Choroid plexus epithelial cell (primary cell): Measurements from ENCODE around the gene SLC2A5.
"Not testable (repeated sequence)": the region's sequence is repeated elsewhere in the genome, so short reads cannot be mapped to it uniquely, and the experiment has no call there.

Experiments used
- DNase-seq: peaks from one replicate; pipeline ENCODE4 v3.0.0-alpha.2; 2010; ENCODE audit warnings: low read depth
- H3K4me3 ChIP-seq: 2 replicates; pipeline ENCODE4 v1.5.1; 2011; ENCODE audit warnings: low read depth, mild to moderate bottlenecking, control low read depth, low read length, moderate library complexity
- TF ChIP-seq, protein P1 (sequence below): conservative IDR thresholded peaks from 2 replicates; pipeline ENCODE4 v1.5.1; 2011; ENCODE audit warnings: low read depth, mild to moderate bottlenecking, control low read depth, inconsistent platforms, low read length, moderate library complexity

Gene SLC2A5

DNA sequence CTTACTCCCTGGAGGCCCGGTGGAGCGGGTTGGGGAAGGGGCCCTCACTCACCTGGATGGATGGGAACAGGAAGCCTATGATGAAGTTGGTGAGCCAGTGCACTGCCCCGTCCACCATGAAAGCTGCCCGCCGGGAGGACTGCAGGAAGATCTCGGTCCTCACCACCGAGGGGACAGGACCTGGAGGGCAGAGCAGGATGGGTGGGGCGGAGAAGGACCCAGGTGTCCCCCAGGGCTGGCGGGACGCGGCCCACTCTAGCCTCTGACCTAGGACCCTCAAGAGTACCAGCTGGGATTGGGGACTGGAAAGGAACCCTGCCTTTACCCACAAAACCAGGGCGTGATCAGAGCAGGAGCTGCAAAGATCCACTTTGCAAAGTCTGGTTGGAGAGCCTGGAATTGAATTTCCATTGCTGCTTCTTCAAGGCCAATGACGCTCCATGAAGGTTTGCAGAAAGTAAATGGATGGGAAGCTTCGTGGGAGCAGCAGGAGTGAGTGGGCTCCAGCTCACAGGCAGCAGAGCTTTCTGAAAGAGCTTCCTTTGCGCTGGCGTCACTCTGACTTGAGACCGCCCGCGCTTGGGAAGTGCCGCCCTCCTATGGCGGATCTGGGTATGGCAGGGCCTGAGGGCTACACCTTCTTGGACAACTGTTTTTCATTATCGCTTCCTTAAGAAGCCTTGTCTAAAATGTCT is 64.6 kb downstream of the SLC2A5 start:
- H3K4me3 ChIP-seq = no peak overlapping the region
- DNase-seq = peak; percentile 91
- TF ChIP-seq, protein P1, sequence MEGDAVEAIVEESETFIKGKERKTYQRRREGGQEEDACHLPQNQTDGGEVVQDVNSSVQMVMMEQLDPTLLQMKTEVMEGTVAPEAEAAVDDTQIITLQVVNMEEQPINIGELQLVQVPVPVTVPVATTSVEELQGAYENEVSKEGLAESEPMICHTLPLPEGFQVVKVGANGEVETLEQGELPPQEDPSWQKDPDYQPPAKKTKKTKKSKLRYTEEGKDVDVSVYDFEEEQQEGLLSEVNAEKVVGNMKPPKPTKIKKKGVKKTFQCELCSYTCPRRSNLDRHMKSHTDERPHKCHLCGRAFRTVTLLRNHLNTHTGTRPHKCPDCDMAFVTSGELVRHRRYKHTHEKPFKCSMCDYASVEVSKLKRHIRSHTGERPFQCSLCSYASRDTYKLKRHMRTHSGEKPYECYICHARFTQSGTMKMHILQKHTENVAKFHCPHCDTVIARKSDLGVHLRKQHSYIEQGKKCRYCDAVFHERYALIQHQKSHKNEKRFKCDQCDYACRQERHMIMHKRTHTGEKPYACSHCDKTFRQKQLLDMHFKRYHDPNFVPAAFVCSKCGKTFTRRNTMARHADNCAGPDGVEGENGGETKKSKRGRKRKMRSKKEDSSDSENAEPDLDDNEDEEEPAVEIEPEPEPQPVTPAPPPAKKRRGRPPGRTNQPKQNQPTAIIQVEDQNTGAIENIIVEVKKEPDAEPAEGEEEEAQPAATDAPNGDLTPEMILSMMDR = peak; percentile 98

DNA sequence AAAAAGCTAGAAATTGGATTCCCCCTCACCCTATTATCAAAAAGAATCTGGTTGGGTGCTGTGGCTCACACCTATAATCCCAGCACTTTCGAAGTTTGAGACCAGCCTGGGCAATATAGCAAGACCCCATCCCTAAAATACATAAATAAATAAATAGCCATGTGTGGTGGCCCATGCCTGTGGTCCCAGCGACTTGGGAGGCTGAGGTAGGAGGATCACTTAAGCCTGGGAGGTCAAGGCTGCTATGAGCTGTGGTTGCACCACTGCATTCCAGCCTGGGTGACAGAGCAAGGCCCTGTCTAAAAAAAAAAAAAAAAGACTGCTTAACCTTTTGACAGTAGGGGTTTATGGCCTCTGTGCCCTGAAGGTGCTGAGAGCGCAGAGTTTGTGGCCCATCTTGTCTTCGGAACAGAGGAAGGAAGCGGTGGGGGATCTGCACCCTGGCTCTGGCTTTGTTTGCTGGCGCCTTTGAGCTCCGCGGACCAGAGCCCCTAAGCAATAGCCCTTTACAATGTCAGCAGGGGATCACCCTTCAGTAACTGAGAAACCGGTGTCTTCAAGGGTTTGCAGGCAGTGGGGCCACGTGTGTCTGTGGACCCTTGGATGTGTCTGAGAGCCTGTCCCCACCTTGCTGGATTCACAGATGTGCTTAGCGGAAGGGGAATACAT is 65.3 kb downstream of the SLC2A5 start:
- TF ChIP-seq, protein P1 = no peak
- no peak for DNase-seq
- H3K4me3 ChIP-seq = no peak overlapping the region

DNA sequence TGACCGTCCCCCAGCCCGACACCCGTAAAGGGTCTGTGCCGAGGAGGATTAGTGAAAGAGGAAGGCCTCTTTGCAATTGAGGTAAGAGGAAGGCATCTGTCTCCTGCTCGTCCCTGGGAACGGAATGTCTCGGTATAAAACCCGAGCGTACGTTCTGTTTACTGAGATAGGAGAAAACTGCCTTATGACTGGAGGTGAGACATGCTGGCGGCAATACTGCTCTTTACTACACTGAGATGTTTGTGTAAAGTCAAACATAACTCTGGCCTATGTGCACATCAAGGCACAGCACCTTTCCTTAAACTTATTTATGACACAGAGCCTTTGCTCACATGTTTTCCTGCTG is 67.2 kb downstream of the SLC2A5 start:
- H3K4me3 ChIP-seq, DNase-seq: not testable (repeated sequence)

DNA sequence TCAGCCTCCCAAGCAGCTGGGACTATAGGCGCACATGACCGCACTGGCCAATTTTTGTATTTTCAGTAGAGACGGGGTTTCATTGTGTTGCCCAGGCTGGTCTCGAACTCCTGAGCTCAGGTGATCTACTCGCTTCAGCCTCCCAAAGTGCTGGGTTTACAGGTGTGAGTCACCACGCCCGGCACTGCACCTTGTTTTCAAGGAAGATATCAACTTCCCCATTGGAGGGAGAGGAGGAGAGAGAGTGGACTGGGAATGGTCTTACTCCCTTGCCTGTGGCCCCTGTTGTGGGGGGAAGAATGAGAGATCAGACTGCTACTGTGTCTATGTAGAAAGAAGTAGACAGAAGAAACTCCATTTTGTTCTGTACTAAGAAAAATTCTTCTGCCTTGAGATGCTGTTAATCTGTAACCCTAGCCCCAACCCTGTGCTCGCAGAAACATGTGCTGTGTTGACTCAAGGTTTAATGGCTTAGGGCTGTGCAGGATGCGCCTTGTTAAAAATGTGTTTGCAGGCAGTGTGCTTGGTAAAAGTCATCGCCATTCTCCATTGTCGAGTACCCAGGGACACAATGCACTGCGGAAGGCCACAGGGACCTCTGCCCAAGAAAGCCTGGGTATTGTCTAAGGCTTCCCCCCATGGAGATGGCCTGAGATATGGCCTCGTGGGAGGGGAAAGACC is 67.8 kb downstream of the SLC2A5 start:
- not testable (repeated sequence) for DNase-seq

DNA sequence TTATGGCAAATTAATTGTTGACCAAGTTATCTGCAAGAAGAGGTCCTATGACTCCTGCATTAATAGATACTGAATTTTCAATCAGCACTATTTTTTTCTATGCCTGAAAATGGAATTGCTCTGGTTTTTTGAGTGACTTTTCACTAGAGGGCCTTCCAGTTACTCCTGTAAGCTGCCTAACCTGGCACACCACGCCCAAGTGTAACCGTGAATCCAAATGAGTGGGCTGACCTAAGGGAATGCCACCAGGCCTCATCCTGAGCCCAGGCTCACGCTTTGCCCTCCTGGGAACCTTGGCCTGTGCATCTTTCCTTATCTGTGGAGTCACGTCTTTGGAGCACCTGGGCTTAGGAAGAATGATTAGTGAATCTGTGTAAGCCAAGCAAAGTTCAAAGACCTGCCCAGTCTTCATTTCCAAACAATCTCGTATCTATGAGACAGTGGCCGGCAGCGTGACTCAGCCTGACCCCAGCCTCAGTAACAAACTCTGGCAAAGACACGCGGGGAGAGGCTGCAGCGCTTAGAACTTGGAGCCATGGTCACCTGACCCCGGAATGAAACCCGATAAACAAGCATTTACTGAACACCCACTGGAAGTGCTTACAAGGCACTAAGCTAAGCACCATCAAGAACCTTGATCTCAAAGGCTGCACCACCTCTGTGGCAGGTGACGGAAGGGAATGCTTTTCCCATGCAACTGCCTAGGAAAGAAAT is 75.3 kb downstream of the SLC2A5 start:
- not testable (repeated sequence) for H3K4me3 ChIP-seq, DNase-seq

More for the DNA sequence above, 67.8 kb downstream of the SLC2A5 start:
- H3K4me3 ChIP-seq = not testable (repeated sequence)

DNA sequence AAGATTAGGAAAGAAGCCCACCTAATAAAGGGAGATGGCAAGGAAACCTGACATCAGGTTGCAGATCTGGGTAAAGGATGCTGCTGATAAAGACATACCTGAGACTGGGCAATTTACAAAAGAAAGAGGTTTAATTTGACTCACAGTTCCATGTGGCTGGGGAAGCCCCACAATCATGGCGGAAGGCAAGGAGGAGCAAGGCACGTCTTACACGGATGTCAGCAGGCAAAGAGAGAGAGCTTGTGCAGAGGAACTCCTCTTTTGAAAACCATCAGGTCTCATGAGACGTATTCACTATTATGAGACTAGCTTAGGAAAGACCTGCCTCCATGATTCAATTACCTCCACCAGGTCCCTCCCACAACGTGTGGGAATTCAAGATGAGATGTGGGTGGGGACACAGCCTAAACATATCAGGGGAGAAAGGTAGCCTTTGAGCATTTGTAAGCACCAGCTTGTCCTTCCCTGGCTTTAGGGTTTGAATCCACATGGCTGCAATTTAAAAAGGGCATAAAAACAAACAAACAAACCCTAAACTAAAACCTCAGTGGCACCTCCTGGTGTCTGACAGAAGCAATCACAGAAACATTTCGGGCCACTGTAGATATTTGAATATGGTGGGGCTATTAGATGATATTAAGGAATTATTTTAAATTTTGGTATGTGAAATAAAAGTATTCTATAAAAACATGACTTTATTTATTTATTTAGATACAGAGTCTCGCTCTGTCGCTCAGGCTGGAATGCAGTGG is 76.3 kb downstream of the SLC2A5 start:
- TF ChIP-seq, protein P1 = peak; percentile 42
- H3K4me3 ChIP-seq = no peak overlapping the region
- peak; percentile 21 for DNase-seq

DNA sequence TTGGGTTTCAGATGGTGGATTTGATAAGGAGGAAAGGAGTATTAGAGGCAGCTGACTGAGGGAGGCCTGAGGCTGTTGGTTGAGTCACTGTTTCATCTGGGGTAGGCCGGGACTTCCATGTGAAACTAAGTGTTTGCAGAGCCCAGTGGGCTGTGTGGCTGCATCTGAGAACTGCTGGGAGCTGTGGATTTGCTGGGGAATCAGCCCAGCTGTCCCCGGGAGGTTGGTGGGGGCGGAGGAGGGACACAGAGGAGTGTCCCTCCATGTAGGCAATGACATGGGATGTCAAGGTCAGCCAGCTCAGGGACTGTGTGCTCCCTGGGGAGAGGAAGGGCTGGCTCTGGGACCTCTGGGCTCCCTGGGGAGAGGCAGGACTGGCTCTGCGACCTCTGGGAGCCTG is 79.6 kb downstream of the SLC2A5 start:
- no peak overlapping the region for H3K4me3 ChIP-seq
- TF ChIP-seq, protein P1 = no peak
- peak; percentile 22 for DNase-seq

DNA sequence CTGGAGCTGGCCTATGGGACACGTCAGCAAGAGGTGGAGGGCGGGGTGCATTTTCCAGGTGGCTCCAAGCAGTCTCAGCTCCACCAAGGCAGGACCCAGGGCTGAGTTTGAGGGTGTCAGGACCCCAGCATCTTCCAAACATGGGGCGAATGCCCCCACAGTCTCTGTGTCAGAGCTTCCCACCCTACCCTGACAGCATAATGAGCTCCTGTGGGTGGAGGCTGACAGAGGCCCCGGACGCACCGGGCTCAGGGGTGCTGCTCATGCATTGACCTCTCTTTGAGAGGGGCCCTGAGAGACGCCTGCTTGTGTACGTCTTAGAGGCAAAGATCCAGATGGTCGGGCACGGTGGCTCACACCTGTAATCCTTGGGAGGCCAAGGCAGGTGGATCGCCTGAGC is 80.4 kb downstream of the SLC2A5 start:
- TF ChIP-seq, protein P1 = no peak
- H3K4me3 ChIP-seq = no peak overlapping the region
- DNase-seq = no peak
